ENCODE results near the gene ISY1.
"Not testable (repeated sequence)": the region's sequence is repeated elsewhere in the genome, so short reads cannot be mapped to it uniquely, and the experiment has no call there.

Gene ISY1

DNA sequence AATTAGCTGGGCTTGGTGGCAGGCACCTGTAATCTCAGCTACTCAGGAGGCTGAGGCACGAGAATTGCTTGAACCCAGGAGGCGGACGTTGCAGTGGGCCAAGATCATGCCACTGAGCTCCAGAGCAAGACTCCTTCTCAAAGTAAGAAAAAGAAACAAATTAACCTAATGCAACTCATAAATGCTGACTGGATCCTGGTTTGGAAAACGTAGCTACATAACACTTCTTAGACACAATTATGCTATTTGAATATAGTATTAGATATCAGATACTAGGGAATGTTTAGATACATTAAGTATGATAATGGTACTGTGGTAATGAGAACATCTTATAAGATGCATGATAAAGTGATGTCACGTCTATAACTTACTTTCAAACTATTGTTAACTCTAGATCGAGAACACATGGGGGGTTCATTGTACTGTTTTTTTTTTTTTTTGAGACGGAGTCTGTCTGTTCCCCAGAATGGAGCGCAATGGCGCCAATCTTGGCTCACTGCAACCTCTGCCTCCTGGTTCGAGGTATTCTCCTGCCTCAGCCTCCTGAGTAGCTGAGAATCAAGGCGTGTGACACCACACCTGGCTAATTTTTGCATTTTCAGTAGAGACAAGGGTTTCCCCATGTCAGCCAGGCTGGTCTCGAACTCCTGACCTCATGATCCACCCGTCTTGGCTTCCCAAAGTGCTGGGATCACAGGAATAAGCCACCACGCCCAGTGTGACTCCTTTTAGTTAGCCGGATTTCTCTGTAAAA, 5.9 kb upstream of the ISY1 start:
- no peak for DNase-seq (ENCODE audit: low spot score)

DNA sequence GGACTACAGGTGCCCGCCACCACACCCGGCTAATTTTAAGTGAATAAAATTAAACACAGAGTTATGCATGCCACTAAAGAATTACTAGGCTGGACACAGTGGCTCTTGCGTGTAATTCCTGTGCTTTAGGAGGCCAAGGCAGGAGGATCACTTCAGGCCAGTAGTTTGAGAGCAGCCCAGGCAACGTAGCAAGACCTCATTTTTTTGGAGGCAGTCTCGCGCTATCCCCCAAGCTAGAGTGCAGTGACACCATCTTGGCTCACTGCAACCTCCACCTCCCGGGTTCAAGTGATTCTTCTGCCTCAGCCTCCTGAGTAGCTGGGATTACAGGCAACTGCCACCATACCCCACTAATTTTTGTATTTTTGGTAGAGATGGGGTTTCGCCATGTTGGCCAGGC, 4.7 kb upstream of the ISY1 start:
- not testable (repeated sequence) for DNase-seq (ENCODE audit: low spot score)

- DNase-seq (ENCODE audit: low spot score) = no peak
Measured at GRCh38 chr3:129164500-129164899, 3.6 kb upstream of the ISY1 start.

- no peak for DNase-seq (ENCODE audit: low spot score)
Measured at GRCh38 chr3:129162729-129163579, 2.1 kb upstream of the ISY1 start.

DNA sequence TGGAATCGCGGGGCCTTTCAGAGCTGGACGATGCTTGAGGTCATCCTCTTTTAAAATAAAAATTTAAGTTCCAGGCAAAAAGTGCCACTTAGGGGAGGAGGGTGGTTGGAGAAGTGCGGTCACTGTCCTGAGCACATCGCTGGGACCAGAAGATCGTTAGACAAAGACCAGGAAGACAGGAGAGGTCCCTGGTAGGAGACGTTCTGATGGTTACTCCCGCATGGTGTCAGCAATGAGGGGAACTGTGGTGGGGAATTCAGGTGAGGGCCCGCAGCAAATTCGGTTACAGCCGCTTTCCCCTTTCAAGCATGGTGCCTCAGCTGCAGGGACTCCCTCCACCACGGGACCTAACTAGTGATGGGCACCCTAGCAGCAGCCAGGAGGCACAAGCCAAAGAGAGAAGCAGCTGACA, 1.0 kb upstream of the ISY1 start:
- peak; percentile 24 for DNase-seq (ENCODE audit: low spot score)

GRCh38 chr3:129144786-129145185, 16.1 kb downstream of the ISY1 start:
- no peak for DNase-seq (ENCODE audit: low spot score)

DNA sequence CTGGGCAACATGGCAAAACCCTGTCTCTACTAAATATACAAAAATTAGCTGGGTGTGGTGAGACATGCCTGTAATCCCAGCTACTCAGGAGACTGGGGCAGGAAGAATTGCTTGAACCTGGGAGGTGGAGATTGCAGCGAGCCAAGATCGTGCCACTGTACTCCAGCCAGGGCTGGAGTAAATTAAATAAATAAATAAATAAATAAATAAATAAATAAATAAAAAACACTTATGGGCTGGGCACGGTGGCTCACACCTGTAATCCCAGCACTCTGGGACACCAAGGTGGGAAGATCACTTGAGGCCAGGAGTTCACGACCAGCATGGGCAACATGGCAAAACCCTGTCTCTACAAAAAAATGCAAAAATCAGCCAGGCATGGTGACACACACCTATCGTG, 19.9 kb downstream of the ISY1 start:
- DNase-seq (ENCODE audit: low spot score) = not testable (repeated sequence)

- no peak for DNase-seq (ENCODE audit: low spot score)
Measured at GRCh38 chr3:129139911-129140310, 21.0 kb downstream of the ISY1 start.

- DNase-seq (ENCODE audit: low spot score) = not testable (repeated sequence)
Measured at GRCh38 chr3:129136275-129136674, 24.6 kb downstream of the ISY1 start.

DNA sequence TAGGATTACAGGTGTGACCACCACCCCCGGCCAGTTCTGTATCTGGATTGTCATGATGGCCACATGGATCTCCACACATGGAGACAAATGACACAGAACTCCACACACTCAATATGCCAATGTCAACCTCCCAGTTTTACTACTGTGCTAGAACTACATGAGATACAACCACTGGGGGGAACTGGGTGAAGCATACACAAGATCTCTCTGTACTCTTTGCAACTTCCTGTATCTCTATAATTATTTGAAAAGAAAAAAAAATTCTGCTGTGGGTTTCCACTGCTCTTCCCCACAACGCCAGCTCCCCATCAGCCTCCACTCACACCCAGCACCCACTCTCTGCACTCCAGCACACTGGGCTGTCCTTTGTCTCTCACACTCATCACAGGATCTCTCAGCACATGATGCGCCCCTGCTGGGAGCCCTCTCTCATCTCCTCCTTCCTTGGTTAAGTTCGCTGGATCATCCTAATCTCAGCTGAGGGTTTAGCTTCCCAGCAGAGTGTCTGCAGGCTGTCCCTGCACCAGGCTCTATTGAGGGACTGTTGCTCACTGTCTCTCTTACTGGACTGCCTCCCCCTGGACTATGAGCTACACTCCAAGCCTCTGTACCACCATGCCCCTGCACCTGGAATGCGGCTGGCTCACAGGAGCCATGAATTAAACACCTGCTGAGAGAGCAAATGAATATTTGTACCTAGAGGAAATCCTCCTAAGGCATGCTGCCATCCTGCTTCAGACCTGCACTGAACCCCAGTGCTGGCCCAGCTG, 28.6 kb downstream of the ISY1 start:
- no peak for DNase-seq (ENCODE audit: low spot score)

GRCh38 chr3:129131465-129132088, 29.3 kb downstream of the ISY1 start:
- no peak for DNase-seq (ENCODE audit: low spot score)

DNA sequence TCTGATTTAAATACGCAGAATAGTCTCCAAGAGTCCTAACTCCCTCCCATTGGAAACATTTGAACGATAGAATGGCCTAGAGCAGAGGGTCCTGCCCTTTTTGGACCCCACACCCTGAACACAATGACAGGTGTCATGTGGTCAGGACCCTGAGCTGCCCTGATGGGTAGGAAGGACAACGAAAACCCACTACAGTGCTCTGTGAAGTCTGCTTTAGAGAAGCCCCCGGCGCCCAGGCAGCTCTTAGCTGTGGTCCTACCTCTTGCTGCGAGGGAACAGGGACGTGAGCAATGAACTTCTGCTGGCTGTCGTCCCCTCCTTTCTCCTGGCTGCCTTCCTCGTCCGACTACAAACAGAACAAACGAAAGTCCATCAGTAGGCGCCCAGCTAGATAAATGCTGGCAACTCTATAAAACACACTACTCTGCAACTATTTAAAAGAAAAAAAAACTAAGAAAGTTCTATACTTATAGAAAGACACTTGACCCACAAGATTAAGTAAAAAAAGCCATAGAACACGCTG, 30.5 kb downstream of the ISY1 start:
- DNase-seq (ENCODE audit: low spot score) = no peak

DNA sequence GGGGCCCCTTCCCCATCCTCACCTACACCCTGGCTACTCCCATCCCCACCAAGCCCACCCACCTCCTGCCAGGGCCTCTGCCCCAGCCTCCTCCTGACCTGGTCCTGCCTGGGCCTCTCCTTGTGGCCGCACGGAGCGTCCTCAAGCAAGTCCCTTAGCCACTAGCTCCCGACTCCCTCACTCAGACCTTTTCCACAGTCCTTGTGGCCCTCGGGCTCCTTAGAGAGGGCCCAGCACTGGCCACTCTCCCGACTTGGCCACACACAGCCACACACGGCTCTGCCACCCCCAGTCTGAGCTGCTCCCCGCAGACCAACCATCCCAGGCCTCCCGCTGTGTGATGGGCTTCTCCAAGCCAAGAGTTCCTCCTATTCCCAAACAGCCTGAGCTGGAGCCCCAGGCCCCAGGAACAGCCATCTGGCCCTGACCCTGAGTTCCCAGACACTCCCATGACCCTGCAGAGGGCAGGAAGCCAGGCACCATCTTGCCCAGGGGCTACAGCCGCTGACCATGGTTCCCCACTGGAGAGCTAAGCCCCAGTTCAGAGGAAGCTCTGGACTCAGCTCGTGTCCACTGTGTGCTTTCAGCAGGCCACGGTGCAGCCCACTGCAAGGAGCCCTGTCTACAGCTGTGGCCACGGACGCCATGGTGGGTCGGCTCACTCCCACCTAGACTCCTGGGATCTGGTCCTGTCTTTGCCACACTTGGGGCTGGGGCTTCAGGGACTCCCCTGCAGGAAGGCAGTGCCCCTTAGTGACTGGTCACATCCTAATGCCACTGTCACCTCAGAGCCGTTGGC, 32.3 kb downstream of the ISY1 start:
- DNase-seq (ENCODE audit: low spot score) = no peak

DNA sequence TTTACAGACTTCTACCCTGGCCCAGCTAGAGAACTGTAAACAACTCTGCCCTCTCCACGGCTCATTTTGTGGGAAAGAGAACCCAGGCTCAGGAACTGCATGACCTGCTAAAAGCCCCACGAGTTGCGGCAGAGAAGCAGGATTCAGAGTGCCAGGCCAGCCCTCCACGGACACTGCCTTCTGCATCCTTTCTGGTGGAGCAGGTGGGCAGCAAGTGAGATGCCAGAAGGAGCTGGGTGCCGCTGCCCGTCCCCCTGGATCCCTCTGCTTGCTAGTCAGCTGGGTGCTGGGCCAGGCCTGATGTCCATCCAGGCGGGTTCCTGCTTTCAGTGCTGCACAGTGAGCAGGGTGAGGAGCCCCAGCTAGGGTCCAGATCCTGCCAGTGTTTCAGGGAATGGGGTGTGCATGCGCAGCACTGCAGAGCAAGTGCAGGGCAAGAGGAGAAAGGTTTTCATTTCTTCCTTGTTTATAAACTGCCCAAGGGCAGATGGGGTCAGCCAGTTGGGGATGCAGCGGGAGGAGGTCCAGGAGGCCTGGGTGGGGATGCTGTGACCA, 34.1 kb downstream of the ISY1 start:
- no peak for DNase-seq (ENCODE audit: low spot score)

DNA sequence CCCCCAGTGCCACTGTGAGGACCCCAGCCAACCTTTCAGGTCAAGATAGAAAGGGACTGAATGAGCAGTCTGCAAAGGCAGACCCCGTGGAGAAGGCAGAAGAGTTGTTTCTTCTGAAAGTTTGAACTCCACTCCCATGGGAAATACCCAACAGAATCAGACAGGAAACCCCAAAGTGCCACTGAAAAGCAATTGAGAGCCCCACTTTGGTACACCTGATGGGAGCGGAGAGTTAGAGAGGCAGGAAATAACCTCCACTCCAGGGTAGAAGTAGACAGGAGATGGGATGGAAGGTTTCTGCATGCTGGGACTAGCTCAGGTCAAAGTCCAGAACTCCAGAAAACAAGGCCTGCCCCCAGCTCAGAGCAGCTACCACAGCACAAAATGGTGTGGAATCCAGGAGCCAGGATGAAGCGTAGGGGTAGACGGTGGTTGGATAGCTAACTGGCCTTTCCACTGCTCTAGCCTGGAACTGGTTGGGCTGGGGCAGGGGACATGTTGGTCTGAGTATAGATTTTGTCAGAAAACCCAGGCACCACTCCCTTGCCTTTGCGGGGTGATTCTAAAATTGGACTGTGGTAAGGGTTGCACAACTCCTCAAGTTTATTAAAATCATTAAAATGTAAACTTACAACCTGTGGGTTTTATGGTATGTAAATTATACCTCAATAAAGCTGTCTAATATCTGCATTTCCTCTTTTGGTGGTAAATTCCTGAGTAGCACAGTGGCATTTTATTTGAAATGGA, 37.4 kb downstream of the ISY1 start:
- peak; percentile 44 for DNase-seq (ENCODE audit: low spot score)

DNA sequence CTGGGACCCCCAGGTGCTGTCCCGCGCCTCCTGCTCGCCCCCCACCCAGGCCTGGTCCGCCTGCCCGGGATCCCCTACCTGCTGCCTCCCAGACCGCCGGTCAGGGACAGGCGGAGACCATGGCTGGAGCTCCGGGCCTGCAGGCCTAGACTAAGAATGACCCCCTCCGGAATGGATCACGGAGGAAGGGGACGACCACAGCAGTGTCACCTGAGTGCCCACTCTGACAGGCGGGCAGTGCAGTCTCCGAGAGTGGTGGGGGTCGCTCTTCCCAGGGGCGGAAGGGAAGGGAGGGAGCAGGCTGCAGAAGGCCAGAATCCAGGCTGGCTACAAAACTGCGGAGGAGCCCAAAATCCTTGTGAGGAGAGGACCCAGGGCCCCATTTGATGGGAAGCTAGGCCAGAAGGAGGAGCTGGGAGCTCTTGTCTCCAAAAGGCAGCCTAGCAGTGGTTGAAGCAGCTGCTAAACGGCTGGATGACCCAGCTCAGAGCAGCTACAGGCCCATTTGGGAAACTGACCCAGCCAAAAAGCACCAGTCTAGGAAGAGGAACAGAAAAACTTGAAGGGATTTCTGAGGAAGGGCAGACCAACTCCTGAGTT, 38.4 kb downstream of the ISY1 start:
- peak; percentile 33 for DNase-seq (ENCODE audit: low spot score)

GRCh38 chr3:129121792-129122411, 39.0 kb downstream of the ISY1 start, which contains the start of gene RAB43:
Gene RAB43, minus strand, starts transcription at chr3:129121804. Its CDS starts 315 bp downstream, at chr3:129121489.
- peak; percentile 97 for DNase-seq (ENCODE audit: low spot score)

GRCh38 chr3:129121016-129121791, 39.7 kb downstream of the ISY1 start:
- DNase-seq (ENCODE audit: low spot score) = no peak
